HFFc6 (cell line): ENCODE data around the gene ATG9A. TPM values are rescaled to one million over a fixed set of nuclear protein-coding genes. Genes with fewer than 3 reads are reported as not detected.
A peak's percentile ranks its signal among the peaks of the same experiment; 100 is the strongest.

Experiments used
- DNase-seq: peaks from one replicate; pipeline ENCODE4 v3.0.0-alpha.2; 2018
- H3K27ac Mint-ChIP-seq: 2 replicates; pipeline ENCODE4 v1.8.0; 2020; ENCODE audit warnings: mild to moderate bottlenecking, mixed read lengths
- H3K27me3 Mint-ChIP-seq: 2 replicates; pipeline ENCODE4 v1.8.0; 2021; ENCODE audit warnings: mild to moderate bottlenecking, moderate library complexity, mixed read lengths; ENCODE audit not compliant: insufficient read depth
- H3K36me3 Mint-ChIP-seq: 2 replicates; pipeline ENCODE4 v1.8.0; 2021; ENCODE audit warnings: low read depth, mixed read lengths
- H3K4me1 Mint-ChIP-seq: 2 replicates; pipeline ENCODE4 v1.8.0; 2020; ENCODE audit warnings: low read depth, mixed read lengths
- H3K4me3 Mint-ChIP-seq: 2 replicates; pipeline ENCODE4 v1.8.0; 2020; ENCODE audit warnings: mild to moderate bottlenecking, moderate library complexity, mixed read lengths
- H3K9me3 Mint-ChIP-seq: 2 replicates; pipeline ENCODE4 v1.8.0; 2020; ENCODE audit warnings: mild to moderate bottlenecking, mixed read lengths
- total RNA-seq, 6 experiments: library from RNA; stranded (reverse); fragmentation: NEBNext Ultra II Directional; extraction: Animal tissue kit (Norgen Biotek cat#: 25700); gene quantifications; 2 replicates in 1 of 6; 3 replicates in 5 of 6; pipeline ENCODE4 v1.2.3, GENCODE V29; 2021
- TF ChIP-seq, protein P1 (sequence below): fragments of 200-600 bp; sonication (generic); IDR thresholded peaks from 2 replicates; pipeline ENCODE4 v1.5.0; 2021; ENCODE audit warnings: antibody characterized with exemption, mild to moderate bottlenecking

ATG9A gene
- total RNA-seq, 6 experiments from 2014 or later, result 50.5 to 58.8 (median 52.5) TPM

DNA sequence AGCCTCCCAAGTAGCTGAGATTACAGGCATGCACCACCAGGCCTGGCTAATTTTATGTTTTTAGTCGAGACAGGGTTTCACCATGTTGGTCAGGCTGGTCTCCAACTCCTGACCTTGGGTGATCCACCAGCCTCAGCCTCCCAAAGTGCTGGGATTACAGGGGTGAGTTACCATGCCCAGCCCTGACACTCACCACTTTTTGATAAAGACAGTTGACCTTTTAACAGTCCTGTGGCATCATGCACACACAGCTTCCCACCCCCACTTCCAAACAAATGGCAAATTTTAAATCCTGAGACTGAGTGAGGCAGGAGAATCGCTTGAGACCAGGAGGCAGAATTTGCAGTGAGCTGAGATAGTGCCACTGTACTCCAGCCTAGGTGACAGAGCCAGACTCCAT lies 43.6 kb upstream of the ATG9A start:
- Mint-ChIP-seq H3K4me3 (no peak overlapping the region), H3K4me1 (peaks cover 40% of the 10 kb centered on the region), H3K27ac (no peak overlapping the region), H3K36me3 (no peaks in the 10 kb centered on the region), H3K27me3 (peaks cover 3% of the 10 kb centered on the region), H3K9me3 (no peaks in the 10 kb centered on the region)
- TF ChIP-seq, protein P1, sequence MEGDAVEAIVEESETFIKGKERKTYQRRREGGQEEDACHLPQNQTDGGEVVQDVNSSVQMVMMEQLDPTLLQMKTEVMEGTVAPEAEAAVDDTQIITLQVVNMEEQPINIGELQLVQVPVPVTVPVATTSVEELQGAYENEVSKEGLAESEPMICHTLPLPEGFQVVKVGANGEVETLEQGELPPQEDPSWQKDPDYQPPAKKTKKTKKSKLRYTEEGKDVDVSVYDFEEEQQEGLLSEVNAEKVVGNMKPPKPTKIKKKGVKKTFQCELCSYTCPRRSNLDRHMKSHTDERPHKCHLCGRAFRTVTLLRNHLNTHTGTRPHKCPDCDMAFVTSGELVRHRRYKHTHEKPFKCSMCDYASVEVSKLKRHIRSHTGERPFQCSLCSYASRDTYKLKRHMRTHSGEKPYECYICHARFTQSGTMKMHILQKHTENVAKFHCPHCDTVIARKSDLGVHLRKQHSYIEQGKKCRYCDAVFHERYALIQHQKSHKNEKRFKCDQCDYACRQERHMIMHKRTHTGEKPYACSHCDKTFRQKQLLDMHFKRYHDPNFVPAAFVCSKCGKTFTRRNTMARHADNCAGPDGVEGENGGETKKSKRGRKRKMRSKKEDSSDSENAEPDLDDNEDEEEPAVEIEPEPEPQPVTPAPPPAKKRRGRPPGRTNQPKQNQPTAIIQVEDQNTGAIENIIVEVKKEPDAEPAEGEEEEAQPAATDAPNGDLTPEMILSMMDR, result no peak
- peak; percentile 16 for DNase-seq

GRCh38 chr2:219272356-219272755 lies 42.9 kb upstream of the ATG9A start:
- Mint-ChIP-seq H3K4me1 (peaks cover 34% of the 10 kb centered on the region), H3K4me3 (no peak overlapping the region), H3K27ac (no peak overlapping the region), H3K36me3 (no peaks in the 10 kb centered on the region), H3K27me3 (peaks cover 3% of the 10 kb centered on the region), H3K9me3 (no peaks in the 10 kb centered on the region)
- TF ChIP-seq, protein P1, result no peak
- no peak for DNase-seq

- DNase-seq, result no peak
- Mint-ChIP-seq H3K27ac (no peak overlapping the region), H3K4me1 (peaks cover 31% of the 10 kb centered on the region), H3K27me3 (peaks cover 9% of the 10 kb centered on the region), H3K9me3 (no peaks in the 10 kb centered on the region), H3K36me3 (no peaks in the 10 kb centered on the region), H3K4me3 (no peak overlapping the region)
- TF ChIP-seq, protein P1, result no peak
Measured at GRCh38 chr2:219271021-219271420, 41.6 kb upstream of the ATG9A start.

DNA sequence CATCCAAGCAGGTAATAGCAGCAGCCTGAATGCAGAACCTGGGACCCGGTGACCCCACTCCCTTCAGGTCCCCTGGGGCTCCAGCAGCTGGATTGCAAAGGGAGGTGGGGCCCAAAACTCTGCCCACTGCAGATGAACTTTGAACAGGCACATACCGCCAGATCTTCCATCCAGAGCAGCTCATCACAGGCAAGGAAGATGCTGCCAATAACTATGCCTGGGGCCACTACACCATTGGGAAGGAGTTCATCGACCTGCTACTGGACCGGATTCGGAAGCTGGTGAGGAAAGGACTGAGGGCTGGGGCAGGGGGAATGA lies 40.6 kb upstream of the ATG9A start:
- H3K27me3 Mint-ChIP-seq, result peaks cover 11% of the 10 kb centered on the region
- H3K4me3 Mint-ChIP-seq, result no peak overlapping the region
- TF ChIP-seq, protein P1, result no peak
- DNase-seq, result no peak
- no peak overlapping the region for H3K27ac Mint-ChIP-seq
- peaks cover 30% of the 10 kb centered on the region for H3K4me1 Mint-ChIP-seq
- H3K36me3 Mint-ChIP-seq, result no peaks in the 10 kb centered on the region
- no peaks in the 10 kb centered on the region for H3K9me3 Mint-ChIP-seq

DNA sequence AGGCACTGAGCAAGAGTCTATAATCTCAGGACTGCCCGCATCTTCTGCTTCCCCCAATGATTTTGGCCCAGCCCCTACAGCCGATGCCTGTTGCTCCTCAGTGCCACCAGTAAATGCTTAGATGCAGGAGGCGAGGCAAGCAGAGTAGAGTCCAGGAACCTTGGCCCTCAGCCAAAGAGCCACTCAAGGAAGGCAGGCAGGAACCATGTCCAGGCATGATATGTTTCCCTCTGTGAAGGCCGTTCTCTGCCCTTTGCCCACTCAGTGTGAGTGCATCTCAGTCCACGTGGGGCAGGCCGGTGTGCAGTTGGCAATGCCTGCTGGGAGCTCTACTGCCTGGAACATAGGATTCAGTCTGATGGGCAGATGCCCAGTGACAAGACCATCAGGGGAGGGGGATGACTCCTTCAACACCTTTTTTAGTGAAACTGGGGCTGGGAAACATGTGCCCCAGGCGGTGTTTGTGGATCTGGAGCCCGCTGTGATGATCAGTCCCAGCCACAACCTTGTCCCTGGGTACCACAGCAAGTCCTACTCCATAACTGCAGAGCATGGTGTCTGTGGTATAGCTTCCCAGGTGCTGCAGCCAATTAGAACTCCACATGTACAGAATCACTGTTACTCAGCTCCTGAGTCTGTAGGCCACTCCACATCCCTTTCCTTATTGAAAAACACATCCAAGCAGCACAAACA lies 40.1 kb upstream of the ATG9A start:
- H3K36me3 Mint-ChIP-seq, result no peaks in the 10 kb centered on the region

More for the DNA sequence above, 40.1 kb upstream of the ATG9A start:
- peaks cover 15% of the 10 kb centered on the region for H3K27me3 Mint-ChIP-seq
- no peak for DNase-seq
- H3K9me3 Mint-ChIP-seq, result no peaks in the 10 kb centered on the region
- H3K4me3 Mint-ChIP-seq, result no peak overlapping the region
- no peak overlapping the region for H3K27ac Mint-ChIP-seq
- peaks cover 25% of the 10 kb centered on the region for H3K4me1 Mint-ChIP-seq
- TF ChIP-seq, protein P1, result no peak
